Ovary (tissue), 9 donors: ENCODE results near the gene FAM131A. TPM values are rescaled to one million over a fixed set of nuclear protein-coding genes. Genes with fewer than 3 reads are reported as not detected.

Experiments used
- DNase-seq, 5 donors: peaks; one replicate each; pipeline ENCODE4 v3.0.0-alpha.2; 2019 to 2020
- H3K27ac ChIP-seq, 2 donors: fragments of 200-600 bp; one replicate each; pipeline versions ENCODE4 v1.5.1 to v1.8.0; 2019 to 2022
- H3K27me3 ChIP-seq: fragments of 200-600 bp; one replicate; pipeline ENCODE4 v1.8.0; 2022
- H3K36me3 ChIP-seq: fragments of 200-600 bp; sonication (generic); one replicate; pipeline ENCODE4 v1.5.1; 2019
- H3K4me1 ChIP-seq: one replicate; pipeline ENCODE4 v1.8.1; 2013; ENCODE audit warnings: mild to moderate bottlenecking, moderate library complexity; ENCODE audit not compliant: insufficient read depth
- H3K4me3 ChIP-seq: fragments of 200-600 bp; sonication (generic); one replicate; pipeline ENCODE4 v1.5.1; 2017
- H3K9me3 ChIP-seq, 2 donors: fragments of 200-600 bp in 1 of 2; sonication (generic) in 1 of 2; one replicate each; pipeline versions ENCODE4 v1.5.1 to v1.8.1; 2013 to 2019; ENCODE audit warnings: mild to moderate bottlenecking in 1 of 2, moderate library complexity in 1 of 2
- CTCF ChIP-seq, 3 donors: fragments of 450-650 bp in 2 of 3; fragments of 200-600 bp in 1 of 3; IDR thresholded peaks; one replicate each; pipeline versions ENCODE4 v1.5.1 to v1.8.0; 2016 to 2022; ENCODE audit warnings: antibody characterized with exemption in 3 of 3, mild to moderate bottlenecking in 1 of 3
- EP300 ChIP-seq: sonication (generic); formaldehyde crosslinking; IDR thresholded peaks from one replicate; pipeline ENCODE4 v1.6.1; 2017; ENCODE audit warnings: antibody characterized with exemption
- POLR2A ChIP-seq: fragments of 450-650 bp; IDR thresholded peaks from one replicate; pipeline ENCODE4 v1.6.1; 2017; ENCODE audit warnings: antibody characterized with exemption, mild to moderate bottlenecking, moderate library complexity
- WGBS, 3 donors: extraction: QIAGEN DNeasy Blood & Tissue Kit in 1 of 3; methylation state at CpG; one replicate each; pipeline versions ENCODE4 v1.1.5 to v1.1.7; 2013 to 2017; 5-methylcytosine and 5-hydroxymethylcytosine counted together
- intact Hi-C, 4 donors: fragments of 100-400 bp; cut with DNase I; formaldehyde crosslinking; loops; one replicate each; pipeline versions ENCODE4 v1.11.0 to v1.15.1; 2022 to 2023
- polyA plus RNA-seq, 2 donors: library from polyadenylated mRNA; stranded (reverse); fragments of 200-250 nt in 1 of 2; fragments of 350-450 nt in 1 of 2; fragmentation: Illumina TruSeq in 1 of 2; extraction: RNeasy Lipid Tissue Mini Kit (QIAGEN cat#74804) in 1 of 2; gene quantifications; one replicate each; pipeline ENCODE4 v1.2.3, GENCODE V29; 2013 to 2014
- total RNA-seq, 7 donors: library from RNA; depleted of rRNA in 2 of 7; stranded (reverse); fragments of >200 nt in 2 of 7; fragmentation: NEBNext Ultra II Directional in 3 of 7; extraction: Animal tissue kit (Norgen Biotek cat#: 25700) in 3 of 7; gene quantifications; one replicate each; pipeline versions ENCODE4 v1.1.0 to v1.2.4, GENCODE V29; 2016 to 2023
- donor health status: DM: no; HTN: no; CAD: no; lungs with moderate emphysema.
- donor health status: DM: no; HTN: no; CAD: no.
- donor health status: Bipolar disorder and iron deficiency.
- donor health status: DM: yes; HTN: yes; CAD: no.
- donor health status: DM: no; HTN: no; CAD: no.
- donor health status: DM: yes; HTN: yes; CAD: no.

Gene FAM131A
- total and polyA plus RNA-seq, 9 donors: 8.7 to 37.8 (median 27.1) TPM

- intact Hi-C loops: loop anchor here in 1 of 4 donors (10.0 kb wide), 1 partner anchor 140 kb away; the partner anchor contains the start of gene ABCF3
- H3K36me3 ChIP-seq: peaks cover 3% of the 10 kb centered on the region
- TF ChIP-seq EP300: no peak
- no peak for TF ChIP-seq CTCF (IDR thresholded peaks at IDR 0.05)
- TF ChIP-seq POLR2A: no peak
- H3K9me3 ChIP-seq: no peaks in the 10 kb centered on the region
- no peaks in the 10 kb centered on the region for H3K27me3 ChIP-seq
- no peak overlapping the region for H3K27ac ChIP-seq
- H3K4me3 ChIP-seq: no peak overlapping the region
- WGBS, 3 donors: 85 to 89% (median 87%) methylated on average over 13 of the region's 13 CpGs
- H3K4me1 ChIP-seq: peaks cover 2% of the 10 kb centered on the region
- no peak for DNase-seq
These were observed 12.1 kb upstream of the FAM131A start for GRCh38 chr3:184325269-184325668.

GRCh38 chr3:184325715-184326369, 11.6 kb upstream of the FAM131A start:
- no peak overlapping the region for H3K27ac ChIP-seq
- WGBS, 3 donors: 61 to 74% (median 71%) methylated on average over 6 of the region's 6 CpGs
- intact Hi-C loops: loop anchor here in 1 of 4 donors (10.0 kb wide), 1 partner anchor 141 kb away; the partner anchor contains the start of gene ABCF3
- no peaks in the 10 kb centered on the region for H3K27me3 ChIP-seq
- no peak for DNase-seq
- no peaks in the 10 kb centered on the region for H3K9me3 ChIP-seq
- no peak for TF ChIP-seq CTCF (IDR thresholded peaks at IDR 0.05)
- TF ChIP-seq EP300: no peak
- TF ChIP-seq POLR2A: no peak
- H3K4me3 ChIP-seq: no peak overlapping the region
- peaks cover 2% of the 10 kb centered on the region for H3K4me1 ChIP-seq
- H3K36me3 ChIP-seq: peaks cover 3% of the 10 kb centered on the region

GRCh38 chr3:184327171-184327570, 10.2 kb upstream of the FAM131A start:
- DNase-seq: no peak
- Histone ChIP-seq H3K27ac (no peak overlapping the region), H3K9me3 (no peaks in the 10 kb centered on the region), H3K36me3 (no peaks in the 10 kb centered on the region), H3K4me3 (no peak overlapping the region), H3K4me1 (no peaks in the 10 kb centered on the region), H3K27me3 (no peaks in the 10 kb centered on the region)
- no peak for TF ChIP-seq CTCF (IDR thresholded peaks at IDR 0.05)
- TF ChIP-seq EP300: no peak
- no peak for TF ChIP-seq POLR2A
- 90 to 93% (median 91%) methylated on average over 21 of the region's 21 CpGs for WGBS, 3 donors
- intact Hi-C loops: loop anchor here in 1 of 4 donors (10.0 kb wide), 1 partner anchor 142 kb away; the partner anchor contains the start of gene ABCF3

- Histone ChIP-seq H3K9me3 (no peaks in the 10 kb centered on the region), H3K4me3 (no peak overlapping the region), H3K27ac (no peak overlapping the region), H3K36me3 (no peaks in the 10 kb centered on the region), H3K27me3 (no peaks in the 10 kb centered on the region), H3K4me1 (no peaks in the 10 kb centered on the region)
- intact Hi-C loops: loop anchor here in 1 of 4 donors (10.0 kb wide), 1 partner anchor 144 kb away; the partner anchor contains the start of gene ABCF3
- DNase-seq: no peak
- WGBS, 3 donors: 48 to 65% (median 59%) methylated on average over 3 of the region's 3 CpGs
- TF ChIP-seq CTCF (IDR thresholded peaks at IDR 0.05) (no peak), POLR2A (no peak), EP300 (no peak)
These were observed 8.9 kb upstream of the FAM131A start for GRCh38 chr3:184328516-184328915.
